SIG-M5 (cell line): ENCODE measurements around the gene TINCR.
"Not testable (repeated sequence)": the region's sequence is repeated elsewhere in the genome, so short reads cannot be mapped to it uniquely, and the experiment has no call there.

Experiments
- DNase-seq: peaks from one replicate; lab custom pipeline; 2025; lab: John Stamatoyannopoulos, UW

TINCR gene

DNA sequence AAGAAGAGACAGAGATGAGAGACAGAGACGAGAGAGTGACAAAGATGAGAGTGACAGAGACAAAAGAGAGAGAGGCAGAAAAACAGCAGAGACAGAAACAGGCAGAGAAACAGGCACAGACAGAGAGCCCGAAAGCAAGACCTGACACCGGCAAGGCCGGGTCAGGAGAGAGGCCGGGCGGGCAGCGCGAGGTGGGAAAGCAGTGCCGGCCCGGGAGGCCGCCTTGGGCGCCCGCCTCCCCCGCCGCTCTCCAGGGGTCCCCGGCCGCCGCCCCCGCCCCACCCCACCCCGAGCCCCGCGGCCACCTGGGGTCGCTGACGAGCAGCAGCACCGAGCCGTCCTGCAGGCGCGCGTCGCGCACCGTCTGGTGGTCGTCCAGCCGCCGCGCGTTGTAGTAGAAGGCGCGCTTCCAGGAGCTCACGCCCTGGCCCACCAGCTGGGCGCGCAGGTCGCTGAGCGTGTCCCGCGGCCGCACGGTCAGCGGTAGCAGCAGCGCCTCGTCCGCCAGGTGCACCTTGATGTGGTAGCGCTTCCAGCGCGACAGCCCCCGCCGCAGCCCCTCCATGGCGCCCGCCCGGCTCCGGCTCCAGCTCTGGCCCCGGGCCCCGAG, at the start of gene TINCR:
TSS of gene TINCR (minus strand) at position 594 of the 610 bp plus-strand sequence.
- no peak for DNase-seq

DNA sequence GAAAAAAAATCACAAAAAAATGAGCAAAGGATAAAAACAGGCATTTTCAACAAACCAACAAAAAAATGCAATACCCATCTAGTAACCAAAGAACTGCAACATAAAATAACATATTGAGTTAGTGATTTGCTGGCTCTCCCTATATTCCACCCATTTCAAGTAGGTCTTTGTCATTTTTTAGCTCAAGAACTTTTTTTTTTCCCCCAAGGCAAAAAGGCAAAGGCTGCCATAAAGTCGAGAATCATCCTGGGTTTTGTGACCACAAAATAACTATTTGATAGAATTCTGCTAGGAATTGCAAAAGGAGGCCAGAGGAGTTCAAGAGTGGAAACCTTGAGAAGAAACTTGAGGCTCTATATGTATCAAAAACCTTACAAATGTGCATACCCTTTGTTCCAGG, 49.3 kb upstream of the TINCR start:
- no peak for DNase-seq

DNA sequence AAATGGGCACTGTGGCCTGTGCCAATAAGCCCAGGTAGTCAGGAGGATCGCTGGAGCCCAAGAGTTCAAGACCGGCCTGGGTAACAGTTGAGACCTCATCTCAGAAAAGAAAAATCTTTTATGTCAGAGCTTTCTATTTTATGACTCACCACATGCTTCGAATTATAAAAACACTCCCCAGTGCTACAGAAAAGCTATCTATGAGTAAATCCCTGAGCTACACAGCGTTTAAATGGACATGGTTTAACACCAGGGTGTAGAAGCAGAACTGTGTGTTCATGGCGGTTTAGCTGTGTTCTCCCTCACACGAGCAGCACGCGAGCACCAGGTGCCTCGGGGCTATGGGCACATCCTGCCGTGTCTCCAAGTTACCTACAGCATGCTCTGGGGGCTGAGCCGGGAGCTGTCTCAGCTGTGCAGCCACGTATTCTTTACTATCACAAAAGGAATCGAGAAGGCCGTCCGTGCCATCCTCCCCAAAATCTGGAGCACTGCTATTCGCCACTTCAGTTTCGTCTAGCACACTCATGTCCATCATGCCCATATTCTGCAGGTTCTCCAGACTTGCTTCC, 48.1 kb upstream of the TINCR start:
- no peak for DNase-seq

DNA sequence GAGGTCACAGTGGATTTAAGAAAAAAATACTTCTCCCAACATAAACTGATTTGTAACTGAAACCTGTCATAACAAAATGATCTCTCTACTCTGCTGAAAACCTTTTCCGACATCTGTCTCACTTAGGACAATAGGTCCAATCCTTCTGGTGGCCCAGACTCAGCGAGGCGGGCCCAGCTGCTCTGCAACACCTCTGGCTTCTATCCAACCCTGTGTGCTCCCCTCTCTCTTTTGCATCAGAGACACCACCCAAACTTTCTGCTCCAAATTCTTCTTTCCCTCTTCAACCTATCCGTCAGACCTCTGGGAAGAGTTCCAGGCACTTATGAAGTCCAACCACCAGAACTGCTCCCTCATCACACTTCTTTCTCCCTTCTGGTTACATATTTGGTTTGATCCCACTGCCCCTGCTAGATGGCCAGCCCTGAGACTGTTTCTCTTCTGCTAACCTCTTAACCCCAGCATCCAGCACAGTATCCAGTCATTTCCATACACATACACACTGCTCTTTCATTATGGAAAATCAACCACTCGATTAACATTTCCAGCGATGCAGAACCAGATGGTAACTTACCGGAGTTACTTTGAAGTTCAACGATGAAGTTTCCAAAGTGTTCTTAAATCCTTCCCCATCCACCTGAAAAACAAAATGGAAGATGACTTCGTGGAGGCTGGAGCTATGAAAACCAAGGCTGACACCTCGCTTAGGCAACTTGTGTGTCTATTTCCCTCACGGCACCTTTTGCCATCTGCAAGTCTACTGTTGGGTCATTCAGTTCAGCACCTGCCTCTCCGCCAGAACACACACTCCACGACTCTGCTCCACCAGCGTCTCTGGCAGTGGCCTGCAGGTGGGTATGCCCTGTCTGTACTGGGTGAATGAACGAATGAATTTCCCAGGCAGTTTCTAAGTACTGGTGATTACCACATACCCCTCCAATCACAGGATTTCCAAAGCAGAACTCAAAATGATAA, 45.4 kb upstream of the TINCR start:
- DNase-seq = no peak

DNA sequence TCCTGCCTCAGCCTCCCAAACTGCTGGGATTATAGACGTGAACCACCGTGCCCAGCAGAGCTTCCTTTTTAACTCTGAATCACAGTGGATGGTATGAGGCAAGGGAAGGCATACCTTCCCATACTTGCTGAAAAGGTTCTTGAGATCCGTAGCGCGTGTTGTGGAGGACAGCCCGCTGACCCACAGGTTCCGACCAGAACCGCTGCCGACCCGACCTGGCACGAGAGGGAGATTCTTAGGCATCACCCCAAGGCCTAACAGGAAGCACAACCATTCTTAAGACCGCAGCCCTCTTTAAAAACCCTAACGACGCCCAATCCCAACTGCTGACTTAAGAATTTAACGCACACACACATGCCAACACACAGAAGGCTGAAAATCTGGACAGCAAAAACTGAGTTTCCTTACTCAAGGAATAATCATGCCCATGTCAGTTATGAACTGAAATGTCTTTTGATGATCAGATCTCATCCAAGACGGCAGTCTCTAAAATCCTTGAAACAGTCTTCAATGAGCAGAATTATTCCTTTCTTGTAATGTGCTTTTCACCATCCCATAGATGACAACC, 42.2 kb upstream of the TINCR start:
- DNase-seq = no peak

DNA sequence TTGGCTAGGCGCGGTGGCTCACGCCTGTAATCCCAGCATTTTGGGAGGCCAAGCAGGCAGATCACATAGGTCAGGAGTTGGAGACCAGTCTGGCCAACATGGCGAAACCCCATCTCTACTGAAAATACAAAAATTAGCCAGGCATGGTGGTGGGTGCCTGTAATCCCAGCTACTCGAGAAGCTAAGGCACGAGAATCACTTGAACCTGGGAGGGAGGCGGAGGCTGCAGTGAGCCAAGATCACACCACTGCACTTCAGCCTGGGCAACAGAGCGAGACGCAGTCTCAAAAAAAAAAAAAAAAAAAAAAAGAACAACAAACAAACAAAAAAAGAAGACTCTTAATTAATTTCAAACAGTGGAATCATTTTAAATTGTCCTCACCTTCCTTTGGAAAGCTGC, 41.0 kb upstream of the TINCR start:
- not testable (repeated sequence) for DNase-seq

DNA sequence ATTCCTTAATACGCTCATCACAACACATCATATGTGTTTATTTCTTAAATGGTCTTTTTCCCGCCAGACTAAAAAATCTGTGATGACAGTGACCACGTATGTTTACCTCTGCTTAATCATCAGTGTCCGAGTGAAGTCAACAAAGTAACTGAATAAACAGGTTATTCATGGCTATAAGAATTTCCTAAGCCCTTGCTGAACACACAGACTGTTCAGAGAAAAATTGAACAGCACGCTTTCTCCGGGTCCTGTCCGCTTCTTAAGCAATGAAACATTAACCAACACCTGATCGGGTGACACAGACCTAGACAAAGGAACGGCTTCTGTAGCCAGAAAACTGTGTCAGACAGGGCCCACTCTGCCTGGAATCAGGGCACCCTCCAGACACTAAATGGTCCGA, 40.5 kb upstream of the TINCR start:
- DNase-seq = no peak

DNA sequence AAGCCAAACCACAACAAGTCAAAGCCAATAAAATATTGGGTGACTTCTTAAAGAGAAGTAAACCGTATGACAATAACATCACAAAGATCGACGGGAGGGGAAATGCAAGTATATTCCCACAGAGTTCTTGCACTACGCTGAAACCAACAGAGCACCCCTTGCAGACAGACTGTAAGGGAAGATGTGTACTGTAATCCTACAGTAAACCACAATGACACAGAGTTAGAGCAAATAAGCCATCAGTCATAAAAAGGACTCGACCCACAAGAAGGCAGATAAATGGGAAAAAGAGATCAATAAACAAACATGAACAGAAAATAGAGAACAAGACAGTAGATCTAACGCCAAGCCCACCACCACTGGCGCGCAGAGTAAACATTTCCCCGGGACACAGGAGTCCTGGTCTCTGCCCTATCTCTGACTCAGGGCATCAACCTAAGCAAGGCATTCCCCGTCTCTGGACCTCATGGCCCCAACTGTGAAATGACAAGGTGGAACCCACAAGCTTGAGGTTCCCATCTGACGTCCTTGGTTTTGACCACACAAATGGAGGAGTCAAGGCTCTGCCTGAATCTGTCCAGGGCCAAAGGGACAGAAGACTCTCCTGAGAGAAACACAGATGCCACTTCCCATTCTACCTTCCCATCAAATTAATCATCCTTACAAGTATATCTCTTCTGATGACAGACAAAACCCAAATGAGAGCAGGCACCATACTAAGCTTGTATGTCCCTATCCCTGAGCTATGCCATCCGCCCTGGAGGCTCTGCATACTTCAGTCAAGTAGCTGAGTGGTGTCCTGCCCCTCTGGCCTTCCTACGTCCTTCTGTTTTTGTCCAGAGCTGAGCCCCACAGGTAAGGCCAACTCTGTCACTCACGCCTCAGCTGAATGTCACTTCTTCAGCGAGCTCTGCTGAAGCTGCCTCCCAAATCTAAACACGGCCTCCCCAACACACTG, 39.8 kb upstream of the TINCR start:
- DNase-seq = no peak

DNA sequence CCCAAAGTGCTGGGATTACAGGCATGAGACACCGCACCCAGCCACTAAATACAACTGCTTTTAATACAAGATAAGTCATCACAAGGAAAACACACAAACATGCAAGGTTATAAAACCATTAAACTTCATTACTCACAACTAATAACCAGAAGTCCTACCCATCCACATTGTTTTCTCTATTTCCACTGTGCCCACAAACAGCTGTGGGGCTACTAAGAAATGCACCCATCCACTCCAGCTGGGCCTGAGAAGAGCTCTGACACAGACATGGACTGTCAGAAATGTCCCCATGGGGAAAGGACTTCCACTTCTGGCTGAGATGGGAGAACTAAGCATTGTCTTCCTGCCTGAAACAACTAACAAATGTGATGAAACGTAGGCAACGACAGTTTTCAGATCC, 37.6 kb upstream of the TINCR start:
- DNase-seq = no peak

DNA sequence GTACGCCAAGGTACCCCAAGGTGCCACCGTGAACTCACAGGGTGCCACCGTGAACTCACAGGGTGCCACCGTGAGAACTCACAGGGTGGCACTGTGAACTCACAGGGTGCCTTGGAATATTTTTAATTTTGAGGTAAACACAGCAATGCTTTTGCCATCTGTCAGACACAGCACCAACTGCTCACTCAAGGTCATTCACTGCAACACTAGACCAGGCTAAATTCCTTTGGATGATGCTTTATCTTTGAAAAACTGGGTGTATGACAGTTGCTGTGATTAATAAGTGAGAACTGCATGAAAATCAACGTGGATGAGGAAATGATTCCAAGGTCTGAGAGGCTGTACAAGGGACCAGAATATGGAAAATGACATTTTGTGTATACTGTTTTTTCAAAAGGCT, 35.9 kb upstream of the TINCR start:
- no peak for DNase-seq

DNA sequence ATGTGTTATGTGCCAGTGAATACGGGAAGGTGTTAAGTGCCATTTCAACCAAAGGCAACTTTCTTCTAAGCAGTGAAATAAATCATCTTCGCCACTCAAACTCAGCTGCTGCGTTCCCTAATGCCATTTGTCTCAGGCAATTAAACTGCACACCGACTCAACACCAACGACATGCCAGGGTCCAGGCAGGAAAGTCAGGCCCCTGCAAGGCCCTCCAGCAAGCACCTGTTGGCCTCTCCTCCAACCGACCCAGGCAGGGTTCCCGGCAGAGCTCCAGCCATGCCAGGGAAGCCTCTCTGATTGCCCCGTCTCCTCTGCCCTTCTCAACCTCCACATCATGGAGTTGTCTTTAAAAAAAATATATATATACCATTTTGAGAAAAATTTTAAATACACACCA, 33.0 kb upstream of the TINCR start:
- no peak for DNase-seq

DNA sequence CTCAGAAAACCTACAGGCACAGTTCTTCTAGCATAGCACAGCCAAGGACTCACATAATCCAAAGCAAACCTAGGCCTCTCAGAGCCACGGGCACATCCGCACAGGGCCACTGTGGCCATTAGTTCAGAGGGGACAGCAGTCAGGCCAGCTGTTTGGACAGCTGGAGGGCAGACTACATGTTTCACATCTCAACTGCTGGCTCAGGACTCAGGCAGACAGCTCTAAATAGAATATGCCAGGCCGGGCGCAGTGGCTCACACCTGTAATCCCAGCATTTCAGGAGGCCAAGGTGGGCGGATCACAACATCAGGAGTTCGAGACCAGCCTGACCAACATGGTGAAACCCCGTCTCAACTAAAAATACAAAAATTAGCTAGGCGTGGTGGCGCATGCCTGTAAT, 28.0 kb upstream of the TINCR start:
- DNase-seq = no peak

DNA sequence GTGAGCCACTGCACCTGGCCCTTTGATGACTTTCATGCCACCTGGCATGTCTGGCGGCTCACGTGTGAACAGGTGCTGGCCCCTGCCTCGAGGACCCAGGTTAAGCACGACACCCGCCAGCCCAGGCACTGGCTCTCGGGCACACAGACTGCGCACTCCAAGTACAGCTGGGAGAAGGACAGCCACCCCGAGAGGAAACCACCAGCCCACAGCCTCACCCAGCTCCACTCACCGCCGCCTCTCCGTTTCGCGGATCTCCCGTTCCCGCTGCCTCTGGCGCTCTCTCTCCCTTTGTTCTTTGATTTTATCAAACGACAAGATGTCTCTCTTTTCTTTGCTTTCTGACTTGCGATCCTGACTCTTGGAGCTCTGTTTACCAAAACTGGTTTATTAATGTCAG, 27.4 kb upstream of the TINCR start:
- DNase-seq = no peak

DNA sequence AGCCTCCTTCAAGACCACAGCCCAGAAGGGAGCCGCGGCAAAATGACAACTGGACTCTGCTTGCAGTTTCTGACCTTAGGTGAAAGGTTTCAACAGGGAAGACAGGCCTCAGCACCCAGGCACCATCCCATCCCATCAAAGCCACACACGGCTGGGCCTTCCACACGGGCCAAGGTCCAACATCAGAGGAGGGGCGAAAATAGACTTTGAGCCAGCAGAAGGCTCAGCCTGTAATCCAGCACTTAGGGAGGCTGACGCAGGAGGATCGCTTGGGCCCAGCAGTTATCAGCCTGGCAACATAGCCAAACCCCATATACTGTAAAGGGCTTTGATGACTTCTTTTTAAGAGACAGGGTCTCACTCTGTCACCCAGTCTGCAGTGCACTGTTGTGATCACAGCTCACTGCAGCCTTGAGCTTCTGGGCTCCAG, 26.8 kb upstream of the TINCR start:
- DNase-seq = no peak

DNA sequence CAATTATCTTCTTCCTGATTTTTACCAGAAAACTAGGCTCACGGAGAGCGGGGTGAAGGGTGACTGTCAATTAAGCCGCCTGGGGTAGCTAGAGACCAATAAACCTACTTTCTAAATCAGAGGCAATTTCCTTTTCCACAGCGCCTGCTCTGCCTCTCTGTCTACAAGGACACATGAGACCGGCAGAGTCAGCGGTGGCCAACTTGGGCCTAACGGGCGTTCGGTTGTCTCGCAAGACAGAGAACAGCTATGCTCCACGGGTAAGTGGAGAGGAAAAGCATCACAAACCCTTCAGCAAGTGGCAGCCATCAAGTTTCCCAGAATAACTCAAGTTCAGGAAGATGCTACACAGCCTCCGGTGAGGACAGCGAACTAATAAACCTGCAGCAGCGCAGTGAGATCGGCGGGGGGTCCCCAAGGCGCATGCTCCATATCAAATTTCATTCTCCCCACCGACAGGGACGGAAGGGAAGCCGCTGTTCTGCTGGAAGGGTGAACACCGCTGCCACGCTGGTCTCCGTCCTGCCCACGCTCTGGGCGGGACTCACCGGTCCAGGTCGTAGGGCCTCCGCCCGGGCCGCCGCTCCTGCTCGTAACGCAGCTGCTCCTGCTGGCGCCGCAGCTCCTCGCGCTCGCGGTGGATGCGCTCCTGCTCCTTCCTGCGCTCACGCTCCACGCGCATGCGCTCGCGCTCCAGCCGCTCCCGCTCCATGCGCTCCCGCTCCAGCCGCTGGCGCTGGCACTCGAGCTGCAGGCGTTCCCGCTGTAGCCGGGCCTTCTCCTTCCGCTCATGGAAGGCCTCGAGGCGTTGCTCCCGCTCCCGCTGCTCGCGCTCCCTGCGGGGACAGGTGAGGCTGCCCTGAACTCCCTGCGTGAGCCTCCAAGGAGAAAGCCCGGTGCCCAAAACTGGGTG, 25.8 kb upstream of the TINCR start:
- no peak for DNase-seq

DNA sequence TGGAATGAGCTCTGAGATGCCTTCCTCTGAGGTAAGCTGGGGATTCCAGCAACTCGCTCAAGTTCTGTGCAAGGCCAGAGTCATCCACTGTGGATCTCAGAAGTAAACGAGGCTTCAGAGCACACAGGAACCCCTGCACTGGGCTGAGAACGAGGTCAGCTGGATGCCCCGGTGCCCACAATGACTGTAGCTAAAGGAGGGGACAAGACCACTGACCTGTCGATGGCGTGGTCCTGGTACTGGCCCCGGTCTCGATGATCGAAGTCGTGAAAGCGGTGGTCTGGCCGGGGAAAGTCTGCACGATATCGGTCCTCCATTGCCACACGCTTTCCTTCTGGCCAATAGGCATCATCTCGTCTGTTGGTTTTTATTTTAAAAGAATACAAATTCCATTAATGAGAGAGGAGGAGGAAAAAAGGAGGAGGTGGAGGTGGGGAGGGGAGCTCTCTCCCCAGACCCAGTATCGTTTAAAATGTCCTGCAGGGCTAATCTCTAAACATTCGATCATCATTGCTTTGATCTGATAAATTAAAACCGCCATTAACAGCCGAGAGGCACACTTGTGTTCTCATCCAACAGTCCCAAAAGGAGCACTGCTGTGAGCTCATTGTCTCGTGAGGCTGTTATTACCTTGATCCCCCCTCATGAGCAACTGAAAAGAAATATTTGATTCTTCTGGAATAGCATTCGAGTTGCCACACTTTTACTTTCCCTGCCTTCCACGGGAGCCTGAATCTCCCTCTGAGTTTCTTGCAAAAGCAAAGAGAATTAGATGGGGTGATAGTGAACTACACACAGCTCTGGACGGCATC, 25.0 kb upstream of the TINCR start:
- DNase-seq = no peak

DNA sequence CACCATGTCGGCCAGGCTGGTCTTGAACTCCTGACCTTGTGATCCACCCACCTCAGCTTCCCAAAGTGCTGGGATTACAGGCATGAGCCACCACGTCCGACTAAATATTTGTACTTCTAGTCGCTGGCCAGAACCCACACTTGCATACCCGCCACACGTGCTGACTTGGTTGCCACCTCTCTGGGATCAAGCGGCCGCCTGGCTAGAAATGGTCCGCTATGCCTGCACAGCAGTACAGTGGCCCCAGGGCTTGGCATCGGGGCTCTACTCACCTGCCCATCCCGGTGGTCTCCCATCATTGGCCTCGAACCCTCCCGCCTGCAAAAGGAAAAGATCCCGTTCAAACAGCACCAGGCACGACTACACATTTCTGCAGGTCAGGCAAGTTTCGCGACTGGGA, 23.7 kb upstream of the TINCR start:
- no peak for DNase-seq

DNA sequence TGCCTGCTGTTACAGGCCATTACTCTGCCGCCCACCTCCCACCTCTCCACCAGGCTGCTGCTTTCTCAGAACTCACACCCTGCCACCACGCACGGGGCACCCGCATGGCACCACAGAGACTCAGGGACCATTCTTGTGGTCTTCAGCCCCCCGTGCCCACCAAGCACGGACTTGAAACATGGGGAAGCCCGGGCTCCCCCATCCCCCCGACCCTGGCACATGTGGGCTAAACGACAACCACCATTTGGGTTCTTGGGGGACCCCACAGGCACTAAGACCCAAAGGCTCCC, 23.1 kb upstream of the TINCR start:
- no peak for DNase-seq

DNA sequence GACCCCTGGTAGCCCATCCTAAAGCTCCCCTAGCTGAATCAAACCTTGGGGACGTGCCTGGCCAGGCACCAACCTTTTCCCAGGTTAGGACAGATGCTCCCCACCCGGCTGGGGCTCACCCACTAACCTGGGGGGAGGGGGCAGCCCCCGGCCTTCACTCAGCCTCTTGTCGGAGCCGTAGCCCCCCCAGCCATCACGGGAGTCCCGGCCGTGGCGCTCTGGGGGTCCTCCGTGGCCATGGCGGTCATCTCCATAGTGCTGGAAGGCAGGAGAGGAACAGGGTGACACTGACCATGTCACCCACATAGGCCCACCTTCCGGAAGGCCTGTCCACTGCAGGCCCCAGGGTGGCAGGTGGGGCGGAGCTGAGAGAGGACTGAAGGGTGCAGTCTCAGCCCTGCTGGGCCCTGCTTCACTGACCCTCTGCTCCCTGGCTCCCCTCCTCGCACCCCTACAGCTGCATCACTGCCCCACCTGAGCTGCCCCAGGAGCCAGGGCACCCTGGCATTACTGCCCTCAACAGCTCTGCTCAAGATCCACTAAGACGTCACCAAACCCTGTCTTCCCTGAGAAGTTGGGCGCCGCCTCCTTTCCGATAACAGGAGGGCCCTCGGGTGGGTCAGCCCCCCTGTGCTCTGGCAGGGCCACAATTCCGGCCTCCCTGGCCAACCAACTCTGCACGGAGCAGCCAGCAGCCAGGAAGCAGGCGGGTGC, 22.6 kb upstream of the TINCR start:
- no peak for DNase-seq
